MM.1S (cell line): ENCODE data around the gene PRMT5.

ENCODE experiments used
- DNase-seq: peaks from one replicate; pipeline ENCODE4 v3.0.0-alpha.2; 2015
- H2AFZ ChIP-seq: fragments of 300-600 bp; sonication (generic); 2 replicates; pipeline ENCODE4 v1.6.0; 2016; ENCODE audit warnings: antibody characterized with exemption, low read length
- H3F3A ChIP-seq: fragments of 300-600 bp; sonication (generic); 2 replicates; pipeline ENCODE4 v1.6.1; 2016; ENCODE audit warnings: mild to moderate bottlenecking, antibody characterized with exemption, low read length, moderate library complexity, mixed read lengths; ENCODE audit not compliant: insufficient read depth
- H3K27ac ChIP-seq: fragments of 300-600 bp; sonication (generic); 2 replicates; pipeline ENCODE4 v1.5.1; 2016; ENCODE audit warnings: mild to moderate bottlenecking, low read length
- H3K27me3 ChIP-seq: fragments of 300-600 bp; sonication (generic); replicated peaks from 2 replicates; pipeline ENCODE4 v1.6.0; 2016; ENCODE audit warnings: low read length; ENCODE audit not compliant: insufficient read depth
- H3K36me3 ChIP-seq: fragments of 300-600 bp; sonication (generic); replicated peaks from 2 replicates; pipeline ENCODE4 v1.6.1; 2016; ENCODE audit warnings: mild to moderate bottlenecking, low read length, mixed read lengths; ENCODE audit not compliant: insufficient read depth
- H3K4me1 ChIP-seq: fragments of 300-600 bp; sonication (generic); 2 replicates; pipeline ENCODE4 v1.6.1; 2016; ENCODE audit warnings: low read length, mixed read lengths
- H3K4me2 ChIP-seq: fragments of 300-600 bp; sonication (generic); 2 replicates; pipeline ENCODE4 v1.6.0; 2016; ENCODE audit warnings: low read depth, low read length
- H3K4me3 ChIP-seq: fragments of 300-600 bp; sonication (generic); 2 replicates; pipeline ENCODE4 v1.5.1; 2016; ENCODE audit warnings: low read length, mixed read lengths
- H3K79me2 ChIP-seq: fragments of 300-600 bp; sonication (generic); 2 replicates; pipeline ENCODE4 v1.6.1; 2016; ENCODE audit warnings: mixed run types, low read length, mixed read lengths
- H3K9ac ChIP-seq: fragments of 300-600 bp; sonication (generic); 2 replicates; pipeline ENCODE4 v1.6.1; 2016; ENCODE audit warnings: low read length, mixed read lengths
- H3K9me2 ChIP-seq: fragments of 300-600 bp; sonication (generic); replicated peaks from 2 replicates; pipeline ENCODE4 v1.6.1; 2016; ENCODE audit warnings: mild to moderate bottlenecking, low read length, mixed read lengths; ENCODE audit not compliant: insufficient read depth
- H3K9me3 ChIP-seq: fragments of 300-600 bp; sonication (generic); replicated peaks from 2 replicates; pipeline ENCODE4 v1.6.1; 2016; ENCODE audit warnings: mild to moderate bottlenecking, low read length, mixed read lengths; ENCODE audit not compliant: insufficient read depth
- H4K20me1 ChIP-seq: fragments of 300-600 bp; sonication (generic); 2 replicates; pipeline ENCODE4 v1.6.1; 2016; ENCODE audit warnings: mild to moderate bottlenecking, low read length, moderate library complexity, mixed read lengths; ENCODE audit not compliant: insufficient read depth
- EZH2 ChIP-seq: fragments of 300-600 bp; sonication (generic); optimal IDR thresholded peaks from 2 replicates; pipeline ENCODE3; 2017; ENCODE audit warnings: low read depth, mild to moderate bottlenecking, antibody characterized with exemption, low read length, mixed read lengths
- EZH2phosphoT487 ChIP-seq: fragments of 300-600 bp; sonication (generic); IDR thresholded peaks from 2 replicates; pipeline ENCODE4 v1.6.1; 2018; ENCODE audit warnings: antibody characterized with exemption, low read length
- TF ChIP-seq, protein P1 (sequence below): fragments of 300-600 bp; sonication (generic); IDR thresholded peaks from 2 replicates; pipeline ENCODE4 v1.5.1; 2016; ENCODE audit warnings: antibody characterized with exemption, low read length, mixed read lengths

PRMT5 gene

DNA sequence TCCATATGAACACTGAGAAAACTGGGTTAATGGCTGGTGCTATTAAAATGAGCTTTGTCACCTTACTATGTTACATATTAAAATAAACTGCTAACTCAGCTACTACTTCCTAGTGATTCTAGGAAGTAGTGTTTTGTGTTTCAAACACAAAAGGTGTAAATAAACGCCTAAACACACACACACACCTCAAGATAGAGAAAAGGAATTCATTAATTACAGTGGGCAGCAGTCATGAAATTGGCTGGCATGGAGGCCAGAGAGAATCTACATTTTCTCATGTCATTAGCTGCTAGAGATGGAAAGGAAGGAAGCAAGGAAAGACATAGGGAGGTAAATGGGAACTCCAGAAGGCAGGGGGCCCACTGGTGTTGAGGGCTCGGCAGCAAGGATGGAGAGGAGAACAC is 787 bp upstream of the PRMT5 start:
- Histone ChIP-seq H3K4me3 (peak overlapping the region; percentile 69), H3K4me1 (0 out of 2 replicates have a peak, but pooled peaks cover 3% of the 10 kb centered on the region), H2AFZ (peak overlapping the region; percentile 44), H3K9ac (peak overlapping the region; percentile 41; the same call in 1 of the 2 replicates), H3K27ac (peak overlapping the region; percentile 37; the same call in 1 of the 2 replicates), H3K27me3 (no peaks in the 10 kb centered on the region), H3K9me3 (no peaks in the 10 kb centered on the region), H4K20me1 (no peaks in the 10 kb centered on the region), H3K79me2 (peaks cover 15% of the 10 kb centered on the region), H3K4me2 (peak overlapping the region; percentile 71), H3K9me2 (no peaks in the 10 kb centered on the region), H3F3A (peaks cover 5% of the 10 kb centered on the region; the same call in 1 of the 2 replicates), H3K36me3 (no peaks in the 10 kb centered on the region)
- TF ChIP-seq, protein P1, sequence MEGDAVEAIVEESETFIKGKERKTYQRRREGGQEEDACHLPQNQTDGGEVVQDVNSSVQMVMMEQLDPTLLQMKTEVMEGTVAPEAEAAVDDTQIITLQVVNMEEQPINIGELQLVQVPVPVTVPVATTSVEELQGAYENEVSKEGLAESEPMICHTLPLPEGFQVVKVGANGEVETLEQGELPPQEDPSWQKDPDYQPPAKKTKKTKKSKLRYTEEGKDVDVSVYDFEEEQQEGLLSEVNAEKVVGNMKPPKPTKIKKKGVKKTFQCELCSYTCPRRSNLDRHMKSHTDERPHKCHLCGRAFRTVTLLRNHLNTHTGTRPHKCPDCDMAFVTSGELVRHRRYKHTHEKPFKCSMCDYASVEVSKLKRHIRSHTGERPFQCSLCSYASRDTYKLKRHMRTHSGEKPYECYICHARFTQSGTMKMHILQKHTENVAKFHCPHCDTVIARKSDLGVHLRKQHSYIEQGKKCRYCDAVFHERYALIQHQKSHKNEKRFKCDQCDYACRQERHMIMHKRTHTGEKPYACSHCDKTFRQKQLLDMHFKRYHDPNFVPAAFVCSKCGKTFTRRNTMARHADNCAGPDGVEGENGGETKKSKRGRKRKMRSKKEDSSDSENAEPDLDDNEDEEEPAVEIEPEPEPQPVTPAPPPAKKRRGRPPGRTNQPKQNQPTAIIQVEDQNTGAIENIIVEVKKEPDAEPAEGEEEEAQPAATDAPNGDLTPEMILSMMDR, result no peak
- TF ChIP-seq EZH2phosphoT487 (no peak), EZH2 (no peak)
- DNase-seq, result no peak

DNA sequence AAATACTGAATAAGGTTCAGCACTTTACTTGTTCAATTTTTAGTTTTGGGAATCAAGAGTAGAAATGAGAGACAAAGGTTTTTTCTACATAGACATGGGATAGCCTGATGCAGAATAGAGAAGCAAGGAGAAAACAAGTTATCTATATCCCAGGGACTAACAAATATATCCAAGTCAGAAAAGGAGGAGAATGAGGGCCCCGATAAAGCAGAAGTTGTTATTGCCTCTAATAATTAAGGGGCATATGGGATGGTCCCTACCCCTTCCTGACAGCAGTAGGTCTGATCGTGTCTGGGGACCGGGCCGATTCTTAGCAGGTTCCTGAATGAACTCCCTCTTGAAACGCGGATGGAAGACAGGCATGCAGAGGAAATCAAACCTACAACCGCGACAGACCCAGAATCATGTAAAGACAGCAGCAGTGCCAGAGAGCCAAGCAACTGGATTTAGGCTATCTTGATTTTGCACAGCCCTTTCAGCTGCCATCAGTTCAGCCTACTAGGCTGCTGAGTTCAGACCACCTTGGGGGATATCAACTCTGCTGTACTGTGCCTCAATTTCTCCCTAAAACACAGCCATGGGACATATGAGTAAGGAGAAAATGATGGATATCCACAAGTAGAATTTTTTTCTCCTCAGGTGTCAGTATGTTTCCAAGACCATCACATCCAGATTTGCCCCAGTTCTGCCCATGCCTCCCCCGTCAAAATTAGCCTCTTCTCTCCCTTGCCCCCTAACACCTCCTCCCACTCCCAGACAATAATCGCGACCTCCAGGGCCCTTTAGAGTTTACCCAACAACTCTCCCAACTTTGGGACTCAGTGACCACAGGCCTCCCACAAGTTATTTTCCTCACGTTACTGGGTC is 706 bp downstream of the PRMT5 start:
- no peak for DNase-seq
- Histone ChIP-seq H3K4me3 (peak overlapping the region; percentile 93), H3K36me3 (no peaks in the 10 kb centered on the region), H2AFZ (peak overlapping the region; percentile 67; the same call in 1 of the 2 replicates), H3K9ac (peak overlapping the region; percentile 93), H3F3A (peaks cover 5% of the 10 kb centered on the region; the same call in 1 of the 2 replicates), H3K9me3 (no peaks in the 10 kb centered on the region), H3K4me1 (0 out of 2 replicates have a peak, but pooled peaks cover 3% of the 10 kb centered on the region), H3K79me2 (peaks cover 15% of the 10 kb centered on the region), H3K4me2 (peak overlapping the region; percentile 83), H3K27me3 (no peaks in the 10 kb centered on the region), H3K9me2 (no peaks in the 10 kb centered on the region), H4K20me1 (no peaks in the 10 kb centered on the region), H3K27ac (peak overlapping the region; percentile 67)
- TF ChIP-seq EZH2phosphoT487, result no peak
- no peak for TF ChIP-seq EZH2
- TF ChIP-seq, protein P1, result no peak

DNA sequence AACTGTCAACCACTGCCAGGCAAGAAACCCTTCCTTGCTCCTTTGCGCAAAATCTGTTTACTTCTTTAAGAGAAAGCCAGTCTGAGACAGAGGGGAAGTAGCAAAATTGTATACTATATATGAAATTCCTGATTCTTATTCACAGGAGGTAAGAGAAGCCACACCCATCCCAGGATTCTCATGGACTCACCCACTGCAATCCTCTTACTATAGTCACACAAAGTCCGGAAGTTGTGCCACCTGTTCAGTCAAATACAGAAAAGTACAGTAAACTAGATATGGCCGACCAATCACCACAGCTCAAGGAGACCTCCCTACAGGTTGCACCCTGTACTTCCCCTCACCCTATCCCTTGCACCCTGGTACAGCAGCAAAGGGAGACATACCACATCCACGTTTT is 2.9 kb downstream of the PRMT5 start:
- Histone ChIP-seq H3K4me2 (no peak overlapping the region), H3F3A (peaks cover 5% of the 10 kb centered on the region; the same call in 1 of the 2 replicates), H3K9ac (no peak overlapping the region), H3K36me3 (no peaks in the 10 kb centered on the region), H3K9me2 (no peaks in the 10 kb centered on the region), H3K4me3 (no peak overlapping the region), H3K4me1 (0 out of 2 replicates have a peak, but pooled peaks cover 3% of the 10 kb centered on the region), H3K9me3 (no peaks in the 10 kb centered on the region), H2AFZ (no peak overlapping the region), H4K20me1 (no peaks in the 10 kb centered on the region), H3K27me3 (no peaks in the 10 kb centered on the region), H3K27ac (no peak overlapping the region), H3K79me2 (peaks cover 15% of the 10 kb centered on the region)
- no peak for DNase-seq
- TF ChIP-seq, protein P1, result no peak
- no peak for TF ChIP-seq EZH2phosphoT487
- no peak for TF ChIP-seq EZH2
